ENCODE data around the gene TREM1.
A peak's percentile ranks its signal among the peaks of the same experiment; 100 is the strongest.

The TREM1 gene

DNA sequence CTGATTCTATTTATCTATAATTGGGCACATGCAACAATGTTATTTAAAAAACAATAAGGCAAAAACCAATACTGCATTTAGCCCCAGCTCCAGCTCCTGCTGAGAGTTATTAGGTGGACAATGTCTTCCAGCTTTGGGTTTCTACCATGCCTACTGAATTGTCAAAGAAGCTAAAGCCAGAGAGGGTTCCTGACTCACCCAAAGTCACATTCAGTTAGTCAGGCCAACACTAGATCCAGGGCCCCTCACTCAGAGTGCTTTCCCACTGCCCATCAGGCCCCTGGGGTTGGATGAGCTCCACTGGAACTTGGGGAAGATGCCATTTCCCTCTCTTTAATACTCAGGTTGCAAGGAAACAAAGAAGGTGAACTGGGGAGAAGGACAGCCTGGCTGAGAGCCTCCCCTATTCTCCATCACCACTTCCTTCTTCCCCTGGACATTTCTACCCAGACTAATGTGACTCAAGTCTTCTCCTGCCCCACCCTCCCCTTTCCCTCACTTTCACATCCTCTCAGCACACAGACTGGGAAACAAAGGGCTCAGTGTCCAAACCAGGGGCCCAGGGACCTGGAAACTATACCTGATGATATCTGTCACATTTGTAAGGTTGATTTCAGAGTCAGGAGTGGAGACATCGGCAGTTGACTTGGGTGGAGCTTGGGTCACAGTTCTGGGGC lies 6.0 kb downstream of the TREM1 start:
- no peak for TF ChIP-seq EGR1 (IDR thresholded peaks at IDR 0.05)

GRCh38 chr6:41278699-41279405 lies 7.6 kb downstream of the TREM1 start:
- TF ChIP-seq RAD21 (IDR thresholded peaks at IDR 0.05; ENCODE audit: low read depth) (peak; percentile 68), TCF12 (IDR thresholded peaks at IDR 0.05; ENCODE audit: low read depth) (no peak), TEAD4 (IDR thresholded peaks at IDR 0.05) (no peak), NFIC (IDR thresholded peaks at IDR 0.05) (peak; percentile 98)

GRCh38 chr6:41277605-41278004 lies 8.9 kb downstream of the TREM1 start:
- TF ChIP-seq RAD21 (IDR thresholded peaks at IDR 0.05; ENCODE audit: low read depth): no peak
- TF ChIP-seq NFIC (IDR thresholded peaks at IDR 0.05): no peak
- no peak for TF ChIP-seq USF1 (IDR thresholded peaks at IDR 0.05)
- no peak for TF ChIP-seq CEBPB (IDR thresholded peaks at IDR 0.05)
- TF ChIP-seq TCF12 (IDR thresholded peaks at IDR 0.05; ENCODE audit: low read depth): no peak
- TF ChIP-seq ZBTB7A (IDR thresholded peaks at IDR 0.05; ENCODE audit: low read depth): no peak
- TF ChIP-seq TAF1 (IDR thresholded peaks at IDR 0.05; ENCODE audit: low read depth): no peak
- no peak for TF ChIP-seq REST (IDR thresholded peaks at IDR 0.05; ENCODE audit: low read depth)
- TF ChIP-seq MAX (IDR thresholded peaks at IDR 0.05): no peak
- no peak for TF ChIP-seq TEAD4 (IDR thresholded peaks at IDR 0.05)

GRCh38 chr6:41275489-41275888 lies 11.0 kb downstream of the TREM1 start:
- no peak for TF ChIP-seq YY1 (IDR thresholded peaks at IDR 0.05; ENCODE audit: low read depth)
- TF ChIP-seq EP300 (IDR thresholded peaks at IDR 0.05; ENCODE audit: borderline replicate concordance): no peak
- no peak for TF ChIP-seq ZBTB7A (IDR thresholded peaks at IDR 0.05; ENCODE audit: low read depth)
- no peak for TF ChIP-seq RAD21 (IDR thresholded peaks at IDR 0.05; ENCODE audit: low read depth)
- TF ChIP-seq TEAD4 (IDR thresholded peaks at IDR 0.05): no peak
- TF ChIP-seq EGR1 (IDR thresholded peaks at IDR 0.05): no peak
- no peak for TF ChIP-seq USF1 (IDR thresholded peaks at IDR 0.05)
- no peak for TF ChIP-seq MAX (IDR thresholded peaks at IDR 0.05)
- no peak for TF ChIP-seq CEBPB (IDR thresholded peaks at IDR 0.05)
- TF ChIP-seq TAF1 (IDR thresholded peaks at IDR 0.05; ENCODE audit: low read depth): no peak
- TF ChIP-seq FOXM1 (IDR thresholded peaks at IDR 0.05; ENCODE audit: borderline replicate concordance, low read depth): no peak
- TF ChIP-seq NFIC (IDR thresholded peaks at IDR 0.05): no peak
- no peak for TF ChIP-seq CREB1 (IDR thresholded peaks at IDR 0.05; ENCODE audit: low read depth)
- no peak for TF ChIP-seq TCF12 (IDR thresholded peaks at IDR 0.05; ENCODE audit: low read depth)
- TF ChIP-seq REST (IDR thresholded peaks at IDR 0.05; ENCODE audit: low read depth): no peak

GRCh38 chr6:41274256-41274655 lies 12.2 kb downstream of the TREM1 start:
- TF ChIP-seq MAX (IDR thresholded peaks at IDR 0.05) (no peak), TEAD4 (IDR thresholded peaks at IDR 0.05) (no peak), EP300 (IDR thresholded peaks at IDR 0.05; ENCODE audit: borderline replicate concordance) (no peak), NFIC (IDR thresholded peaks at IDR 0.05) (no peak), USF1 (IDR thresholded peaks at IDR 0.05) (no peak), EGR1 (IDR thresholded peaks at IDR 0.05) (no peak), ZBTB7A (IDR thresholded peaks at IDR 0.05; ENCODE audit: low read depth) (no peak), CEBPB (IDR thresholded peaks at IDR 0.05) (no peak), YY1 (IDR thresholded peaks at IDR 0.05; ENCODE audit: low read depth) (no peak), FOXM1 (IDR thresholded peaks at IDR 0.05; ENCODE audit: borderline replicate concordance, low read depth) (no peak), TAF1 (IDR thresholded peaks at IDR 0.05; ENCODE audit: low read depth) (no peak)
